Omental fat pad (tissue), 4 donors: ENCODE measurements around the gene S100A16. TPM values are rescaled to one million over a fixed set of nuclear protein-coding genes. Genes with fewer than 3 reads are reported as not detected.

Experiments used
- ATAC-seq: fragments of 150-250 bp; one replicate; pipeline ENCODE4 v1.9.1; 2016; ENCODE audit warnings: mild to moderate bottlenecking, moderate library complexity; ENCODE audit not compliant: low FRiP score
- DNase-seq: peaks from one replicate; pipeline ENCODE4 v3.0.0-alpha.2; 2019; ENCODE audit warnings: low spot score
- total RNA-seq, 4 donors: library from RNA; depleted of rRNA; stranded (reverse); fragments of >200 nt; gene quantifications; one replicate each; pipeline ENCODE4 v1.1.0, GENCODE V29; 2016
- TF ChIP-seq, protein P1 (sequence below), 3 donors: fragments of 450-650 bp; IDR thresholded peaks; one replicate each; pipeline ENCODE4 v1.5.1; 2016 to 2017; ENCODE audit warnings: antibody characterized with exemption in 3 of 3, mild to moderate bottlenecking in 3 of 3, moderate library complexity in 2 of 3

Gene S100A16
- total RNA-seq, 4 donors from 2014 or later, result 84.5 to 225 (median 127) TPM

DNA sequence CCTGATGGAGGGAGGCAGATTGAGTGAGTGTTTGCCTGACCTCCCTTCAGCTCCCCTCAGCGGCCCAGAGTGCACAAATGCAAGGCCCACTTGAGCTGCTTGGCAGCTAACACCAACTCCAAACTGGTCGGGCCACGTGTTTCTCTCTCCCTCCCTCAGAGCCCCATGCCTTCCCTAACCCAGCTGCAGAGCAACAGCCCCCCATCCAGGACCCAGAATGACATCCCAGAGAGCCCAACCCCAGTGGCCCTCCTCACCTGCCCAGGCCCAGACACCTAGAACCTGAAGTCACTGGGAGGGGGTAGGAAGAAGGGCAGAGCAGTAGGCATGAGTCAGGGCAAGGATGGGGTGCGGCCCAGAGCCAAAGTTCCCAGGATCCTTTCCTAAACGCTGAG is 4.0 kb upstream of the S100A16 start:
- TF ChIP-seq, protein P1, sequence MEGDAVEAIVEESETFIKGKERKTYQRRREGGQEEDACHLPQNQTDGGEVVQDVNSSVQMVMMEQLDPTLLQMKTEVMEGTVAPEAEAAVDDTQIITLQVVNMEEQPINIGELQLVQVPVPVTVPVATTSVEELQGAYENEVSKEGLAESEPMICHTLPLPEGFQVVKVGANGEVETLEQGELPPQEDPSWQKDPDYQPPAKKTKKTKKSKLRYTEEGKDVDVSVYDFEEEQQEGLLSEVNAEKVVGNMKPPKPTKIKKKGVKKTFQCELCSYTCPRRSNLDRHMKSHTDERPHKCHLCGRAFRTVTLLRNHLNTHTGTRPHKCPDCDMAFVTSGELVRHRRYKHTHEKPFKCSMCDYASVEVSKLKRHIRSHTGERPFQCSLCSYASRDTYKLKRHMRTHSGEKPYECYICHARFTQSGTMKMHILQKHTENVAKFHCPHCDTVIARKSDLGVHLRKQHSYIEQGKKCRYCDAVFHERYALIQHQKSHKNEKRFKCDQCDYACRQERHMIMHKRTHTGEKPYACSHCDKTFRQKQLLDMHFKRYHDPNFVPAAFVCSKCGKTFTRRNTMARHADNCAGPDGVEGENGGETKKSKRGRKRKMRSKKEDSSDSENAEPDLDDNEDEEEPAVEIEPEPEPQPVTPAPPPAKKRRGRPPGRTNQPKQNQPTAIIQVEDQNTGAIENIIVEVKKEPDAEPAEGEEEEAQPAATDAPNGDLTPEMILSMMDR (IDR thresholded peaks at IDR 0.05), result no peak
- DNase-seq, result no peak
- ATAC-seq, result no peak

DNA sequence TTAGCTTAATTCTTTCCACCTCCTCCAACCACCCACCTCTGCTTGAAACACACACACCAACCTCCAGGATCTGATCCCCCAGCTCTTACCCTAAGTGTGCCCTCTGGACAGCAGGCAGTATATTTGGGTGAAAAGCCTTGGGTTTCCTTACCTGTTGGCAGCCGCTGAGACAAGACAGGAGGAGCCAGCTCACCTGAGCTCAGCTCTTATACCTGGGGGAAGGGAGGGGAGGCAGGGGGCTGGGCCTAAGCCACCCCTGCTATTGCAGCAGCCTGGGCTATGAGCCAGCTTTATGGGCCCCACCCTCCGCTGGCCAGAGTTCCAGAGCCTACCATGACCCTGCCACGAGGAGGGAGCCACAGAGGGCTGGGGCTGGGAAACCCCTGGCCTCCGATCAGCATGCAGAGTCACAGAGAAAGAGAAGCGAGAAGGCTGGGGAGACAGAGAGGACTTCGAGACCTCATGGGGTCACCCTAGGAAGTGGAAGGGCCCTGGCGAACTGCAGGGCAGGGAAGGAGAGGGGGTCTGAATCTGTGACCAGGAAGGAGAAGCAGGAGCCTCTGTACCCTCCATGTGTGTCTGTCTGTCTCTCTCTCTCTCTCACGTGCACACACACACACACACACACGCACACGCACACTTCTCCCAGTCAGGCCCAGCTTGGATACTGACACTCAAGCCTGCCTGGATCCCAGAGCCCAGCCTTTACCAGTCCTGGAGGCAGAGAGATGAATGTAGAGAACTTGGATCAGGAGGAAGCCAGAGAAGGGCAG is 3.4 kb upstream of the S100A16 start, which contains the start of gene S100A14:
Gene S100A14, minus strand, starts transcription at position 182 of the 773 bp plus-strand sequence. CDS start 467 bp downstream, outside the sequence.
- ATAC-seq, result peak; percentile 31
- DNase-seq, result no peak
- TF ChIP-seq, protein P1 (IDR thresholded peaks at IDR 0.05), result no peak

DNA sequence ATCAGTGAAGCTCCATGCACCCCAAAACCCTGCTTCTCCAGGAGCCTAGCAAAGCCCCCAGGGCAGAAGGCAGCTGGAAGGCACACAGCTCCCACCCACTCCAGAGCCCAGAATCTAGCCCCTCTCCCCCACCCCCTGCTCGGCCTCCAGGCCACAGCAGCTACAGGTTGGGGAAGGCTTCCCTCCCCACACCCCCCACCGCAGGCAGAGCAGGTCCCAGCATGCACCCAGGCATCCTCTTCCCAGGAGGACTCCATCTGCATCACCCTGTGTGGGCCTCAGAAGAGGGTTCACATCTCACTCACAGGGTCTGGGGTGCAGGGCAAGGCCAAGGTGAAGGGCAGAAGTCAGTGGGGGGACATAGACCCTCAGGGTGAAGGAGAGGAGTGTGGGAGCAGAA is 2.5 kb upstream of the S100A16 start:
- DNase-seq (no peak), ATAC-seq (no peak)
- TF ChIP-seq, protein P1 (IDR thresholded peaks at IDR 0.05), result no peak

DNA sequence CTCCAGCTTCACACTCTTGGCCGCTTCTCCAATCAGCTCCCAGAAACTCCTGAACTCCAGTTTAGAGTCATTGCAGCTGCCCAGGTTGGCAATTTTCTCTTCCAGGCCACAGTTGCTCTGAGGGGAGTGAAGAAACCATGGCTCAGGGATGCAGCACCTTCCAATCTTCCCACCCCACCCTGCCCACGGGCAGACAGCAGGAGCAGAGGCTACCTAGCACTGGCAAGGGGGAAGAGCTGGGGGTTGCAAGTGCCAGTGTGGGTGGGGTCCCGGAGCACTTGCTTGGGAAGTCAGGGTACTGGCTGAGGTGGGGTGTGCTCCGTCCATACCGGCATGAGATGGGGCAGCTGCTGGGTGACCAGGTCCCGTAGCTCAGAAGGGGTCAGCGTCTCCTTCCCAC is 2.0 kb upstream of the S100A16 start:
- no peak for DNase-seq

DNA sequence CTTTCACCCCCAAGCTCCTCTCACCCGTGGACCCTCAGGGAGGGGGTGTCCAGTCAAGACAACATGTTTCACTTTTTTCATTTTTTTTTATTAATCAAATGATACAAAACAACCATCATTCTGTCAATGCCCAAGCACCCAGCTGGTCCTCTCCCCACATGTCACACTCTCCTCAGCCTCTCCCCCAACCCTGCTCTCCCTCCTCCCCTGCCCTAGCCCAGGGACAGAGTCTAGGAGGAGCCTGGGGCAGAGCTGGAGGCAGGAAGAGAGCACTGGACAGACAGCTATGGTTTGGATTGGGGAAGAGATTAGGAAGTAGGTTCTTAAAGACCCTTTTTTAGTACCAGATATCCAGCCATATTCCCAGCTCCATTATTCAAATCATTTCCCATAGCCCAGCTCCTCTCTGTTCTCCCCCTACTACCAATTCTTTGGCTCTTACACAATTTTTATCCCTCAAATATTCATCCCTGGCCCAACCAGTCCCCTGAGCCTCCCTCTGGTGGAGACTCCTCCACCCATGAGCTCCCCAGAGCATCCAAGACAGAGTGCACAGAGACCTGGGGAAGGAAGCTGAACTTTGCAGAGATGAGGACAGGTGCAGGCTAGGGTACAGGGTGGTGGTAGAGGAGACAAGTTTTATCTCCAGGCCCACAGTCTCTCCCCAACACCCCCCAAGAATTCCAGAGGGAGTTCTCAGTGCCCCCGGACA is 1.4 kb upstream of the S100A16 start:
- TF ChIP-seq, protein P1 (IDR thresholded peaks at IDR 0.05), result no peak
- ATAC-seq (no peak), DNase-seq (no peak)

More for the DNA sequence above, 2.0 kb upstream of the S100A16 start:
- TF ChIP-seq, protein P1 (IDR thresholded peaks at IDR 0.05), result no peak
- no peak for ATAC-seq

DNA sequence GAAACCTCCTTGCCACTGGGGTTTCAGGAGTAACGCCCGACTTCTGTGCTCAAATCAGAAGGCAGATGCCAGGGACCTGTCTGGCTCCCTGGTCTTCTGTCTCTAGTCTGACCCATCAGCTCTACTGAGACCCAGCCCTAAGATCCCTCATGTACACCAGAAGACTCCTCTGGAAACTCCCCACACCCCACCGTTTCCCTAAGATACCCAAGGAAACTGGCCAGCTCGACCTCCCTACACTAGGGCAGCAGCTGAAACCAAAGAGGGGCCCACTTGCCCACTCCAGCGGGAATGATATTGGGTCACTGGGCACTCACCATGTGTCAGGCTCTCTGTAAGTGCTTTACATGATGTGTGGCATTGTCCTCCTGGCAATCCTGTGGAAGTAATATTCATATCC is 469 bp upstream of the S100A16 start:
- TF ChIP-seq, protein P1 (IDR thresholded peaks at IDR 0.05), result no peak
- no peak for ATAC-seq
- DNase-seq, result no peak
